Sigmoid colon (tissue), 4 donors: Measurements from ENCODE around the gene KCP.

Experiments used
- CTCF ChIP-seq, 4 experiments: fragments of 450-650 bp in 3 of 4; fragments of 200-600 bp in 1 of 4; IDR thresholded peaks; one replicate each; pipeline ENCODE4 v1.5.1; 2016 to 2019; ENCODE audit warnings: antibody characterized with exemption in 4 of 4, mild to moderate bottlenecking in 3 of 4, moderate library complexity in 2 of 4
- POLR2A ChIP-seq, 2 donors: fragments of 450-650 bp; IDR thresholded peaks; one replicate each; pipeline ENCODE4 v1.6.1; 2016; ENCODE audit warnings: antibody characterized with exemption in 2 of 2, mild to moderate bottlenecking in 2 of 2, moderate library complexity in 2 of 2
- POLR2AphosphoS5 ChIP-seq, 4 donors: sonication (generic); formaldehyde crosslinking; IDR thresholded peaks; one replicate each; pipeline ENCODE4 v1.6.1; 2017; ENCODE audit warnings: antibody characterized with exemption in 4 of 4

- TF ChIP-seq POLR2AphosphoS5 (IDR thresholded peaks at IDR 0.05) (no peak), CTCF (IDR thresholded peaks at IDR 0.05) (no peak), POLR2A (IDR thresholded peaks at IDR 0.05) (no peak)
Observed at GRCh38 chr7:128891942-128892269, 18.6 kb downstream of the KCP start.
